ENCODE measurements around the gene NAIF1. TPM values are rescaled to one million over a fixed set of nuclear protein-coding genes. Genes with fewer than 3 reads are reported as not detected.
"Not testable (repeated sequence)": the region's sequence is repeated elsewhere in the genome, so short reads cannot be mapped to it uniquely, and the experiment has no call there.

The NAIF1 gene
- total RNA-seq, 2 experiments from 2014 or later = 13.8 to 16.7 TPM

DNA sequence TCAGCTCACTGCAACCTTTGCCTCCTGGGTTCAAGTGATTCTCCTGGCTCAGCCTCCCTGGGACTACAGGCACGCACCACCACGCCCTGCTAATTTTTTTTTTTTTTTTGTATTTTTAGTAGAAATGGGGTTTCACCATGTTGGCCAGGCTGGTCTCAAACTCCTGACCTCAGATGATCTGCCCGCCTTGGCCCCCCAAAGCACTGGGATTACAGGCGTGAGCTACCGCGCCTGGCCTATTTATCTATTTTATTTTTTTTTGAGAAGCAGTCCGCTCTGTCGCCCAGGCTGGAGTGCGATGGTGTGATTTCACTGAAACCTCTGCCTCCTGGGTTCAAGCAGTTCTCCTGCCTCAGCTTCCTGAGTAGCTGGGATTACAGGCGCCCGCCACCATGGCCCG, 4.4 kb upstream of the NAIF1 start:
- Mint-ChIP-seq H3K27ac (peak overlapping the region; percentile 96), H3K4me3 (peak overlapping the region; percentile 73), H3K36me3 (peaks cover 23% of the 10 kb centered on the region), H3K4me1 (peaks cover 30% of the 10 kb centered on the region)
- not testable (repeated sequence) for ATAC-seq; DNase-seq; H3K9me3 Mint-ChIP-seq (ENCODE audit: low read depth); H3K27me3 Mint-ChIP-seq
- CTCF ChIA-PET = interaction anchor here (0.9 to 2.0 kb wide), 7 partner anchors 12 to 129 kb away, joined by 3 to 13 read pairs (median 3); no protein-coding TSS in a partner anchor

DNA sequence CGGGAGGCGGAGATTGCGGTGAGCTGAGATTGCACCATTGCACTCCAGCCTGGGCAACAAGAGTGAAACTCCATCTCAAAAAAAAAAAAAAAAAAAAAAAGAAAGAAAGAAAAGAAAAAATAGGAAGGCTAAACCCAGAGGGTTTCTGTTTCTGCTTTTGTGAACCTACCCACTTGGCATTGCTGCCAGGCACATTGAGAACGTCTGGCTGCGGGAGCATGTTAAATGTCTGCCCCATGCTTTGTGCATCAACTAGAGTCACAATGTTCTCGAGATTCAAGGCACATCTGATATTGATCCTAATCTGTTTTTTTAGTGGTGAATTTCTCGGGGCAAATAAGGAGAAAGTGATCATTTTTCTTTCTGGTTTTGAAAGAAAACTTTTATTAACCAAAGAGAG, 3.8 kb upstream of the NAIF1 start:
- CTCF ChIA-PET = no interaction called here
- DNase-seq = no peak
- Mint-ChIP-seq H3K9me3 (ENCODE audit: low read depth) (no peaks in the 10 kb centered on the region), H3K27me3 (no peaks in the 10 kb centered on the region), H3K36me3 (peaks cover 24% of the 10 kb centered on the region), H3K27ac (peak overlapping the region; percentile 96), H3K4me1 (peaks cover 36% of the 10 kb centered on the region), H3K4me3 (peak overlapping the region; percentile 56)
- ATAC-seq = no peak

DNA sequence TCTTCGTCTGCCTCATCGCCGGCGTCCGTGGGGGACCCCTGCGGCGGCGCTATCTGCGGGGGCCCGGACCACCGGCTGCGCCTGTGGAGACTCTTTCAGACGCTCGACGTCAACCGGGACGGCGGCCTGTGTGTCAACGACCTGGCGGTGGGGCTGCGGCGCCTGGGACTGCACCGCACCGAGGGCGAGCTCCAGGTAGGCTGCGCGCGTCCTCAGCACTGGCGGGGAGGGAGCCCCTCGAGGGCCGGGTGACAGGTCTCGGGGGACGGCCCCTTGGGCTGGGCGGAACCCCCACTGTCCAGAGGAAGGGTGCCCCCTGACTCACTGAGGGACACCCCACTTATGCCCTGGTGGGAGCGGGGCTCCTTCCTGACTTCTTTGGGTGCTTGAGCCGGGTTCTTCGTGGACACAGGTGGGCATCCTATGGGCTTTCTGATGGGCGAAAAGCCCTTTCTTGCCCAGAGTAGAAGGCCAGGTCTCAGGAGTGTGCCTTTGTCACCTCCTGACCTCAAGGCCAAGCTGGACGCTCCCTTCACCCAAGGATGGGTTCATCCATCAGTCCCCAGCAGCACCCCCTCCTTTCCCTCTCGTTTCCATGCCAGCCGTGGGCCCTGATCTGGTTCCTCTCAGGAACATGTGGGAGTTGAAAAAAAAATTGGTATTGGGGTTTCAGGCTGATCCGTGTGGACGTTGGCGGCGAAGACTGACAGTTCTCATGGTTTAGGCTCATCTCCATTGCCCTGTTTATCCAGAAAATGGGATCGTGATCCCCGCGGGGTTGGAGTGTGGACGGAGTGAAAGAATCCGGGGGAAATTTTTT, 1.5 kb upstream of the NAIF1 start:
- Mint-ChIP-seq H3K36me3 (peaks cover 21% of the 10 kb centered on the region), H3K27ac (peak overlapping the region; percentile 86), H3K9me3 (ENCODE audit: low read depth) (no peaks in the 10 kb centered on the region), H3K4me3 (no peak overlapping the region), H3K4me1 (peaks cover 48% of the 10 kb centered on the region), H3K27me3 (no peaks in the 10 kb centered on the region)
- ATAC-seq (peak; percentile 2), DNase-seq (peak; percentile 67)
- CTCF ChIA-PET = interaction anchor here (1.0 to 3.4 kb wide), 10 partner anchors 10 to 152 kb away, joined by 3 to 18 read pairs (median 4); partner anchors contain the start of gene ST6GALNAC4

DNA sequence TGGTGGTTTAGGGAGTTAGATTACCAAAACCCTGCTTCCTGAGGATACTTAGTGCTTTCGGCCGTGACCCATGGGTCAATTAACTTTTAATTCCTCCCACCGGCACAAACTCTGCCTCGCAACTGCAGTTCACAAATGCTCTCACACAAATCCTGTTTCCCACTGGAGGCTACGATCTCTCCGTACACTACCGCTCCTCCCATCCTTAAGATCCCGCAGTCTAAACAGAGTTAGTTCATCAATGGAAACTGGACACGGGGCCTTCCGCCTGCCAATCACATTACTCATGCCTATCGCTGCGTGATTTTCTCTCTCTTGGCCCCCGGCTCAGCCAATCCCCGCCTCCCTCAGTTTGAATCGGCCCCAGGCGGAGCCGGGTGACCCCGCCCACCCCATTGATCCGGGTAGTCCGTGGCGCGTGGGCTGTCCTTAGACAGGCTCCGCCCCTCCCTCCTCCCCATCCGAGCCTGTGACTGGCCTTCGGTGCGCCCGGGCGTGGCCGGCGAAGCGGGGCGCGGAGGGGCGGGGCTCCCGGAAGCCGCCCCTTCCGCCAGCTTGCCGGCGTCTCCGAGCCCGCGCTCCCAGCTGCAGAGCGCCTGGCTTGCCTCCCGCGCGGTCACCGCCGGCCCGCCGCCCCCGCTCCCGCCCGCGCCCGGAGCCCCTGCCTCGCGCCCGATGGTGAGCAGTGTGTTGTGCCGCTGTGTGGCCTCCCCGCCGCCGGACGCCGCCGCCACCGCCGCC, 695 bp upstream of the NAIF1 start, which contains the start of gene SLC25A25:
TSS of gene SLC25A25 (plus strand) at position 588 of the 741 bp plus-strand sequence. CDS start at position 676, 88 bp downstream.
- ATAC-seq (peak; percentile 84), DNase-seq (peak; percentile 100)
- Mint-ChIP-seq H3K27me3 (no peaks in the 10 kb centered on the region), H3K4me1 (peaks cover 43% of the 10 kb centered on the region), H3K9me3 (ENCODE audit: low read depth) (no peaks in the 10 kb centered on the region), H3K27ac (peak within 1 kb of the TSS; percentile 86), H3K36me3 (peaks cover 18% of the 10 kb centered on the region), H3K4me3 (no peak within 1 kb of the TSS)
- CTCF ChIA-PET = interaction anchor here (0.6 to 3.4 kb wide), 14 partner anchors 10 to 151 kb away, joined by 3 to 18 read pairs (median 4); partner anchors contain the start of gene ST6GALNAC4

DNA sequence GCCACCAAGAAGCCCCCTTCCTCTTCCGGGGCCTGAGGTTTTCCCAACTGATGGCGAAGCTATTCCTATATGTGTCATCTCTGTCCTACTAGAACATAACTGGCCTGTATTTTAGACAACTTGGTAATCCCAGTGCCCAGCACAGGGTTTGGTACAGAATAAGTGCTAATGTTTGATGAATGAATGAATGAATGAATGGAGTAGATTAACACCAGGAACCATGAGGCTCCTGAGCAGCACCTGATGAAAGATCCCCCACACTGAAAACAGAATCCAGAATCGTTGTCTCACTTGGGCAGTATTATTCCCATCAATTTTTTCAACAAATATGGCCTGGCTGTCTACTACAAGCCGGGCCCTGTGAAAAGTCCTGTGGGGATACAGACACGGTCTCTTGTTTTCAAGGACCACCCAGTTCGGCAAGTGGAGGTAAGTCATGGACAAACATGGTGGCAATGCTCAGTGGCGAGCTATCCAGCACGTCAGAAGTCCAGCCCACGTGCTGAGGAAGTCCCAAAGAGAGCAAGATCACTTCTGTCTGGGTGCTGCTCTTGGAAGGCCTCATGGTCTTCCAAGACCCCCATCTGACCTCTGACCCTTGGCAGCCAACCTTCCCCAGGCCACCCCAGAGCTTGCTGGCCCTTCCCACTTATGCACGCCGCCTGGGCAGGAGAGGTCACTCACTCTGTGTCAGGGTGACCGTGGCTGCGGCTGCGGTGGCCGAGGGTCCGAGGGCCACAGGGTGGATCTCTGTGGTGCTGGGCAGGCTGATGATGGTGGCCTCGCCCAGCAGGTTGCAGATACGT, 1.0 kb downstream of the NAIF1 start:
- DNase-seq = peak; percentile 47

DNA sequence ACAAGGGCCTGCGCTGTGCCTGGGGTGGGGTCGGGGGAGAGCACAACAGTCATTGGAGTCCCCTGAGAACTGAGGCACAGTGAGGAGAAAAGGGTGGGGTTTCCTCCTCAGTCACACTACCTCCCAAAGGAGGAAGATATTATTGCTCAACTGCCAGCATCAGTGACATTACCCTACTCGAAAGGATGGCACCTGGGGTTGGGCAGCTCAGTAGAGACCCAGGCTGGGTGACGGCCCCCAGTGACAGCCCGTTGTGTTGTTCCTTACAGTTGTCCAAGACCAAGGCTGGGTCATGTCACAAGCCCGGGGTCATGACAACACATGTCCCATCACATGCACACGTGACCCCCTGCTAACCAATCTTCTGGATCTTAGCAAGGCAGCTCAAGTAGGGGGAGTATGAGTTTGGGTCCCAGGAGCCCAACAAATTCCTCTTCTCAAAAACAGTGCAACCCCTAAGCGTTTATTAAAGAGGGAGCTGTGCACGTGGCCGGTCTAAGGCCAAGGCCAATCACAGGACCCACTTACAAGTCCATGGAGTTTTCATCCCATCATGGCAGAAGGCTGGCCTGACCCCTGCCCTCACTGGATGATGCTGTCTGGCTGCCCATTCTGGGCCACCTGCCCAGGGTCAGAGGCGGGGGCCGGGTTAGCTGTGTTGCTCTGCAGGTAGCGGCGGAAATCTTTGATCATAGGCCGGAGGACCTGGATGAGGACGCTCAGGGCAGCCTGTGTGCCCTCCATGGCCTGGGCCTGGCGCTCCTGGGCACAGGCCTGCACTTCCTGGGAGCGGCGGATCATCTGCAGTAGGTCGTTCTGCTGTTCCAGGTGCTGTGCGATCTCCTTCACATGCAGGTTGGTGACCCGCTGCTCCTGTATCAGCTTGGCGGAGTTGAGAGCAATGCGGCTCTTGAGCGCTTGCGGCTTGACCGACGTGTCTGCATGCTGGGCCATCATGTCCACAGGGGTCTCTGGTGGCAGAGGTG, 4.0 kb downstream of the NAIF1 start:
- Mint-ChIP-seq H3K27me3 (no peaks in the 10 kb centered on the region), H3K36me3 (peaks cover 5% of the 10 kb centered on the region), H3K4me3 (no peak overlapping the region), H3K4me1 (peaks cover 38% of the 10 kb centered on the region), H3K27ac (no peak overlapping the region), H3K9me3 (ENCODE audit: low read depth) (no peaks in the 10 kb centered on the region)
- no peak for ATAC-seq
- CTCF ChIA-PET = interaction anchor here (1.1 to 1.8 kb wide), 2 partner anchors 28 to 120 kb away, joined by 5 to 9 read pairs; no protein-coding TSS in a partner anchor
- DNase-seq = no peak

More for the DNA sequence above, 1.0 kb downstream of the NAIF1 start:
- H3K4me1 Mint-ChIP-seq = peaks cover 43% of the 10 kb centered on the region
- H3K4me3 Mint-ChIP-seq = no peak overlapping the region
- no peaks in the 10 kb centered on the region for H3K9me3 Mint-ChIP-seq (ENCODE audit: low read depth)
- ATAC-seq = no peak
- CTCF ChIA-PET = interaction anchor here (1.0 to 3.4 kb wide), 9 partner anchors 13 to 150 kb away, joined by 3 to 18 read pairs (median 4); partner anchors contain the start of gene ST6GALNAC4
- H3K27me3 Mint-ChIP-seq = no peaks in the 10 kb centered on the region
- no peak overlapping the region for H3K27ac Mint-ChIP-seq
- H3K36me3 Mint-ChIP-seq = peaks cover 13% of the 10 kb centered on the region

DNA sequence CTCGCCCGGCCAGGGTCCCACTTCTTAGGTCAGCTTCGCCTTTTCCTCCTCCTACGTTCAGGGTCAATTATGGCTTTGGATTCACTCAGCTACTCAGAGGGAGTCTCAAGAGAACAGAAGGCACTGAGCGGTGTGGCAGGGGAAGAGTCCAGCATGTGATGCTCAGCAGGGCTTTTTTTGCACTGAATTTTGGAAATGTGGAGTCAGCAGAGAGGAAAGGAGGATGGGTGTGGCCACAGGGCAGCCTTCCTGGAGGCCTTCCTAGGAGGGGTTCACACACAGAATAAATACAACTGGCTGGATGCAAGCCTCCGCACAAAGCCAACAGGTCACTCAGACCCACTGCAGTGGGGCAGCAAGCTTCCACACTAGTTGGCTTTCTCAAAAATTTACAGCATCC, 4.8 kb downstream of the NAIF1 start:
- Mint-ChIP-seq H3K27ac (peak overlapping the region; percentile 58), H3K27me3 (no peaks in the 10 kb centered on the region), H3K4me1 (peaks cover 38% of the 10 kb centered on the region), H3K36me3 (peaks cover 5% of the 10 kb centered on the region), H3K4me3 (no peak overlapping the region), H3K9me3 (ENCODE audit: low read depth) (no peaks in the 10 kb centered on the region)
- DNase-seq (no peak), ATAC-seq (no peak)
- CTCF ChIA-PET = interaction anchor here (1.1 to 1.8 kb wide), 2 partner anchors 27 to 119 kb away, joined by 5 to 9 read pairs; no protein-coding TSS in a partner anchor

DNA sequence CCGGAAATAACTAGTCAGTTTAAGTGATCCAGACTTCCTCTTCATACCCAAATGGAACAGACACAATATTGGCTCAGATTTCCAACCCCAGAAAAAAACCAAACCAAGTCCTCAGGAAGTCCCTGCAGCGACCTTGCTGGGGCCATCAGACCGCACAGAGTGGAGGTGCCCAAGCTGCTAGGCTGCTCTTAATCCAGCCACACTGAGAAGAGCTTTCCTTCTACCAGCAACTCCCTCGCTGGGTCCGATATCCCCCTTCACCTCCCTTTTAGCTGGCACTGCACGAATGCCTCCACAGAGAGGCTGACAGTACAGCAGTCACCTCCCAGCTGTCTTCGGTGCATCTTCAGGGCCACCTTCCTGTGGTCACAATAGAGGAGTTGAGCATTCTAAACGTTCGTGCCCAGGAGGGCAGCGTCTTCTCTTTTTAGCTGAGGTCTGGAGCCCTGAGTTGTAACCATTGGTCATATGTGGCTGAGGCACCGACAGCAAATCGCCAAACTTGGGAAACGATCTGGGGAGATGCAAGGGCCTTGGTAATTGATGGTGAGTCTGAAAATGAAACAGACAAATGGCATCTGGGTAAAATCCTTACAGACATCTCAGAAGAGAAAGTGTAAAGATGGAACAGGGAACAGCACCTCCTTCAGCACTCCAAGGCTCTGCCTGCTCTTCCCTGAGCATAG, 5.7 kb downstream of the NAIF1 start:
- peaks cover 5% of the 10 kb centered on the region for H3K36me3 Mint-ChIP-seq
- ATAC-seq (peak; percentile 59), DNase-seq (peak; percentile 50)
- H3K9me3 Mint-ChIP-seq (ENCODE audit: low read depth) = no peaks in the 10 kb centered on the region
- peak overlapping the region; percentile 39 for H3K4me3 Mint-ChIP-seq
- H3K4me1 Mint-ChIP-seq = peaks cover 37% of the 10 kb centered on the region
- H3K27ac Mint-ChIP-seq = peak overlapping the region; percentile 84
- CTCF ChIA-PET = interaction anchor here (0.7 to 1.8 kb wide), 3 partner anchors 26 to 119 kb away, joined by 3 to 9 read pairs (median 3); no protein-coding TSS in a partner anchor
- no peaks in the 10 kb centered on the region for H3K27me3 Mint-ChIP-seq

DNA sequence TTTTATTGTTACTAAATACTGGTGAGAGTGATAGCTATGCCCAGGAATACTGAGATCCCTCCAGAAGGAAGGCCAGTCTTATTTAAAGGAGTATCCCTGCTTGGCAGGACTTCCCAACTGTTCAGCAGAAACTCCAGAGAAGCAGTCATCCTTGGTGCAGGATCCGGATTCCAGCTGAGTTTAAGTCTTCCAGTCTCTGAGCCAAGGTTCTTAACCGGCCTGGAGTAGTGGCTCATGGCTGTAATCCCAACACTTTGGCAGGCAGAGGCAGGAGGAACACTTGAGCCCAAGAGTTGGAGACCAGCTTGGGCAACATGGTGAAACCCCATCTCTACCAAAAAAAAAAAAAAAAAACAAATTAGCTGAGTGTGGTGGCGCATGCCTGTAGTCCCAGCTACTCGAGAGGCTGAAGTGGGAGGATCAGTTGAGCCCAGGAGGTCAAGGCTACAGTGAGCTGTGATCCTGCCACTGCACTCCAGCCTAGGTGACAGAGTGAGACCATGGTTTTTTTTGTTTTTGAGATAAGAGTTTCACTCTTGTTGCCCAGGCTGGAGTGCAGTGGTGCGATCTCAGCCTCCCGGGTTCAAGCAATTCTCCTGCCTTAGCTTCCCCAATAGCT, 7.6 kb downstream of the NAIF1 start:
- peaks cover 4% of the 10 kb centered on the region for H3K36me3 Mint-ChIP-seq
- no peaks in the 10 kb centered on the region for H3K9me3 Mint-ChIP-seq (ENCODE audit: low read depth)
- ATAC-seq (no peak), DNase-seq (no peak)
- no peak overlapping the region for H3K27ac Mint-ChIP-seq
- no peaks in the 10 kb centered on the region for H3K27me3 Mint-ChIP-seq
- peaks cover 22% of the 10 kb centered on the region for H3K4me1 Mint-ChIP-seq
- no peak overlapping the region for H3K4me3 Mint-ChIP-seq
- CTCF ChIA-PET = interaction anchor here (0.7 to 2.9 kb wide), 7 partner anchors 17 to 325 kb away, joined by 3 to 8 read pairs (median 3); partner anchors contain the start of gene TOR2A

DNA sequence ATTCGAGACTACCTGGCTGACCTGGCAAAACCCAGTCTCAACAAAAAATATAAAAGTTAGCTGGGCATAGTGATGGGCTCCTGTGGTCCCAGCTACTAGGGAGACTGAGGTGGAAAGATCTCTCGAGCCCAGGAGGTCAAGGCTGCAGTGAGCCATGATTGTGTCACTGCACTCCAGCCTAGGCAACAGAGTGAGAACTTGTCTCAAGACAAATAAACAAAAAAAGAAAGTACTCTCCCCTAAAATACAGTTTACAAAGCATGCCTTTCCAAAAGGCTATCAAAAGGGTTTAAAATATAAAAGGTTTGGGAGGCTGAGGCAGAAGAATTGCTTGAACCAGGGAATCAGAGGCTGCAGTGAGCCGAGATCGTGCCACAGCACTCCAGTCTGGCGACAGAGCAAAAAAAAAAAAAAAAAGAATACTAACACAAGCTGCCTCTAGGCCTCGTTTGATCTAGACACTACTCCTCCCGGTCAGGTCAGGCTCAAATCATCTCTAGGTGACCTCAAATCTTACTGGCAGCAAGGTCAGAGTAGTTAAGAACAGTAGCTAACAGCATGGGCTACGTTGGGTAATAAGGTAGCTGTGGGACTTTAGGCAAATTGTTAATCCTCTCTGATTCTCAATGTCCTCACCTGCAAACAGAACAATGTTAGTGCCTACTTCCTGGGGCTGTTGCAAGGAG, 9.3 kb downstream of the NAIF1 start:
- DNase-seq (no peak), ATAC-seq (no peak)
- Mint-ChIP-seq H3K27ac (no peak overlapping the region), H3K36me3 (peaks cover 4% of the 10 kb centered on the region), H3K4me1 (peaks cover 21% of the 10 kb centered on the region), H3K27me3 (peaks cover 3% of the 10 kb centered on the region), H3K9me3 (ENCODE audit: low read depth) (no peaks in the 10 kb centered on the region), H3K4me3 (no peak overlapping the region)
- CTCF ChIA-PET = interaction anchor here (1.0 to 2.9 kb wide), 4 partner anchors 10 to 115 kb away, joined by 3 to 8 read pairs (median 4); partner anchors contain the start of genes NAIF1 and SLC25A25

Data from activated CD8-positive, alpha-beta memory T cell treated with anti-CD3 and anti-CD28 coated beads, Interleukin-2, amount 10 ng/mL, durations not matched to agents 7 days and 5 days (primary cell).